ENCODE results near the gene XG.
A peak's percentile ranks its signal among the peaks of the same experiment; 100 is the strongest.

Gene XG

DNA sequence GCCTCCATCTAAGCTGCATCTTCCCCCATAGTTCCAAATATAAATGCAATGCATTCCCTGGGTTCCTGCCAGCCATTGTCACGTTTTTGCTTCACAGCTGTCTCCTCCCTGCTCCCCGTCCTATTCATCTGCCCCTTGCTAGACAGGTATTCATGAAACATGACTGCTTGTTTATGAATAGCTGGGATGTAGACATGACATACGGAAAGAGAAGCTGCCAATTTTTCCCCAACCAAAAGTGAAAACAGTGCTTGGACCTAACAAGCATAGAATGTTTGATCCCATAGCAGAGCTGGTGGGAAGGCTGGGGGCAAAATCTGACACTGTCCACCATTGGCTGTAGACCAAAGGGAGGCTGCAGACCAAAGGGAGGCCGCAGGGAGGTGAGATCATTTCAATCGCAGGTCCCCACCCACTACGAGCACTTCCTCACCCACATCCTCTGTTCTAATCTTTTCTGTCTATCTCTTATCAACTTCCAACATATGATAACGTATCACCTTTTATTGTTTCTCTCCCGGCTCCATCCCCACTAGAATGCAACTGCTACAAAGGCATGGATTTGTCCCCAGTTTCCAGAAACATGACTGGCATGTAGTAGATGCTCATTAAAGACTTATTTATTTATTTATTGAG, 68.4 kb downstream of the XG start:
- DNase-seq (ENCODE audit: low spot score): no peak

DNA sequence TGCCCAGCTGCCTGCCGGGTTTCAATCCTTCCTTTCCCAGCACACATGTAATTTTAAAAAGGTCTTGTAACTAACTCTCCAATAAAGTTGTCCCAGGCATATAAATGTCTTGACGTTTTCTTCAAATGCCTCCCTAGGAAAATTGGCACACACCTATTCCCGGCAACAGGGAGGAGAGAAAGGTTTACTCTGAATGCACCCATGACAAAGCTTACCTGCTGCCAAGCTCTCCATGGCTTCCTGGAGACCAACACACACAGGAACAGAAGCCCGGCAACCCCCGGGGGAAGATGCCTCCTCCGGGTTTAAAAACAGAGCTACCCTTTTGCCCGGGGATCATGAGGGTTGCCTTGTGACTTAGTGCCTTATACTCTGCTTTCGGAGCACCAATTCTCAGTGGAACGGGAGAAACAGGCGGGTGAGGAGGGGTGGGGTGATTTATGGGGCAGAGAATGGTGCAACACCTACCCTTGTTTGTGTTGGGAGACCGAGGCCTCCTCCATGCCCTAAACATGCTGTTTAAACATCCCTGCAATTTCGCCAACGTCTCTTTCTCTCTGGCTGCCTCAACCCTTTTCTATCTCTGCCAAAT, 72.1 kb downstream of the XG start:
- no peak for DNase-seq (ENCODE audit: low spot score)

DNA sequence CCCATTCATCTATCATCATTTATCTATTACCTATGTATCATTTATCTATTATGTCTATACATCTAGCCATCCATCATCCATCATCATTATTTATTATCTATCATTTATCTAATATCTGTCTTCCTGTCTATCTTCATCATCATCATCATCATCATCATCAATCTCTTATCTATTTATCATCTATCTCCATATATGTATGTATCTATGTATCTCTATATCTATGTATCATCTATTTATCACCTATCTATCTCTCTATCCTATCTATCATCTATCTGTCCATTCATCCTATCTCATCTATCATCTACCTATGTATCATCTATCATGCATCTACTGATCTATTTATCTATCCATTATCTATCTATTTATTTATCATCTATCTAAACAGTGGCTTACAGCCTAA, 73.0 kb downstream of the XG start:
- DNase-seq (ENCODE audit: low spot score): no peak

DNA sequence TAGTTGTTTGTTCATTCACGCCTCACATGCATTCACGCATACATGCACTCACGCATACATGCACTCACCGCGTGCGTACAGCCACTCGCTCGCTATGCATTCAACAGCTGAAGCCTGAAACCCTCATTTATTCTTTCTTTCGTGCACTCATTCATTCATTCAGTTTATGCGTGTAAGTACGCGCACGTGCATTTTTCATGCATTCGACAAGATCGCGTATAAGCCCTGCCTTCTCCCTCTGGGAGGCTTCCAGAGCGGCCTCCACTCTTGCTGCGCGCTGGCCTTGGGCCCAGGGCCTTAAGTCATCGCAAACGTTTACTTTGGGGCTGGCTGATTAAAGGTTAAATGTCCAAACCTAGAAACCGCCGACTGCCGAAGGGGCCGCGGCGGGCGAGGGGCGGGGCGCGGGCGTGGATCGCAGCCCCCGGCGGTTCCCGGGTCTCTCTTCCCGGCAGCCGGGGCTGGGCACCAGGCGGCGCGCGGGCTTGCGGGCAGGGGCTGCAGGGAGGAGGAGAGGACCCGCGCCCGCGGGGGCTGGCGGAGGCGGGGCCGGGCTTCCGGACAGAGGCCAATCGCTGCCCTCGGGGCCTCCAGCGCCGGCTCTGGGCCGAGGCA, 76.6 kb downstream of the XG start, which contains the start of gene GYG2:
Gene GYG2, plus strand, starts transcription at position 587 of the 615 bp plus-strand sequence. CDS start 1,259 bp downstream, outside the sequence.
- peak; percentile 62 for DNase-seq (ENCODE audit: low spot score)

DNA sequence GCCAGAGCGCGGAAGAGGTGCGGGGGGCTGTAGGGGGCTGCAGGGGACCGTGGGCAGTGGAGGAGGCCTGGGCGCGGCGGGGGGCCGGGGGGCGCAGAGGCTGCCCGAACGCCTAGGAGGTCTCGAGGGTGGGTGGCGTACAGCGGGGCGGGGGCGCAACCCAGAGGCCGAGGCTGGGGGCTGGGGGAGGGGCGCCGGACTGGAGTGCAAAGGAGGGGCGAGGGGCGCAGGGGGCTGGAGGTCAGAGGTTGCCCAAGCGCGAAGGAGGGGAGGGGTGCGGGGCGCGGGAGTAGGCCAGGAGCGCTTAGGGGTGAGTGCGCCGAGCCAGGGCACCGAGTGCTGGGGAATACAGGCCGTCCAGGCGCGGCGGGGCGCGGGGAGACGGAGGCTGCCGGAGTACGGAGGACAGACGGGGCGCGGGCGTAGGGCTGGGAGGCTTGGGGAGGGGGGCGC, 77.1 kb downstream of the XG start:
- no peak for DNase-seq (ENCODE audit: low spot score)

DNA sequence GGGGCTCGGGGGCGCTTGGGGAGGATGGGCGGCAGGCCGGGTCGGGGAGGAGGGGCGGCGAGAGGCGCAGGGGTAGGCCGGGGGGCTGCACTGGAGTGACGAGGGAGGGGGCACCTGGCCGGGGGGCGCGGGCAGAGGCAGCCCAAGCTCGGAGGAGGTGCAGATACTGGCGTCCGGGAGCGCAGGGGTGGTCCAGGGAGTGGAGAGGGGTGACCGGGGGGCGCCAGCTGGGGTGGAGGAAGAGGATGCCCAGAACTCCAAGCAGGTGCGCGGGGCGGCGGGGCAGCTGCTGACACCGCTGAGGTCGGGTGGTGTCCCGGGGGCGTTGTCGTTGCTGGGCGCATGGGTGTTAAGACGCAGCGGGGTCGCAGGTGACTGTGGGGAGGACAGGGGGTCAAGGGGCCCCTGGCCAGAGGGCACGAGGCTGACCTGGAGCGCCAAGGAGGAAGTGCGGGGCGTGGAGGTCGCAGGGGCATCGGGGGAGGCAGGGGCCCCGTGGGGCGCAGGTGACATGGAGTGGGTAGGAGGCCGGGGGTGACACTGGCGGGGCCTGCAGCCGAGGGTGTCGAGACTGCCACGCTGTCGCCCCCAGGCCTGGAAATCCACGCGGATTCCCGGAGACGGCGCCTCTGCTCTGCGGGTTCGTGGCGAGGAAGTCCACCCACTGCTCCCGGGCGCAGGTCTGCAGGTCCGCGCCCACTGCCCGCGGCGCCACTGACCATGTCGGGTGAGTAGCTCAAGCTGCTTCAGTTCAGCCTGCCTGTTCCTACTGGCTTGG, 77.8 kb downstream of the XG start:
- no peak for DNase-seq (ENCODE audit: low spot score)

DNA sequence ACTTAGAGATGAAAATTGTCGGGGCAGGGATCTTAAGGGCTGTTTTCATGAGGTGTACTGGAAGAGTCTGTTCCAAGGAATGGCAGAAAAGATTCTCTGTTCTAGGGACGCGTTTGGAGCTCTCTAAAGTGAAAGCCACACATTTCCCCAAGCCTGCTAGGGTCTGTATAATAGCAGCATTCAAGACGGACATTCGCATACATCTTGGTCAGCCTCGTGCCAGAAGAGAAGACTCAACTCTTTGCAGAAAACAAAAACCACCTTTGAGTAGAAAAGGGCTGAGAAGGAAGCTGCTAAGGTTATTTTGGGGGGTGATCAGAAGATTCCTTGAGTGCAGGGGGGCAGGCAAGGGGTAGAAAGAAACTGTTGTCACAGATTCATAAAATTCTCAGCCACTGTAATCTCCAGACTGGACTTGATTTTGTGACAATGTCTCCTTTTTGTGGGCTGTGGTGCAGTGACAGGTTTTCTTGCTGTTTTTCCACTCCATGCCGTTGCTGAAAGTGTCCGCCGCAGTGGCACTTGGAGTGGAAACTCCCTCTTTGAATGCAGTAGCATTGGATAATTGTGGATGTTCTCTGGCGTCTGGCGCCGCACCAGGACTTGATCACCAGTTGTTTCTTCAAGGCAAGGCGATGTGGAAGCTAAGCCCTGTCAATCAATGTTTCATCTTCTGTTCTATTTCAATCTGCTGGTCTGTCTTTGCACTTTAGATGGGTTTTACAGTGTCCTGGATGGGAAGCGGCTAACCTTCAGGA, 79.8 kb downstream of the XG start:
- DNase-seq (ENCODE audit: low spot score): no peak

DNA sequence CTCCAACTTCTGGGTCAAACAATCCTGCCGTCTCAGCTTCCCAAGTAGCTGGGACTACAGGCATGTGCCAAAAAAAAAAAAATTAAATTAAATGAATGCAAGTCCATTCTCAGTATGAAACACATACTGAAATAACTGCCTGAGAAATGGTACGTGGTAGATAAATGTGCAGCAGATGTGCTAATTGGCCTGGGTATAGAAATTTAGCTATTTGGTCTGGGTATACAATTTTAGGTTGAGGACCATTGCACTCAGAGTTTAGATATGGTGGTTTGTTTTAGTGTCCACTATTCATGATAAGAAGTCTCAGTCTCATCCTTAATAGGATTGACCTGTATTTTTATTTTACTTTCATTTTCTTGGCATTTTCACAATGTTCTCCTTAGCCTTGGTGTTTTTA, 86.1 kb downstream of the XG start:
- no peak for DNase-seq (ENCODE audit: low spot score)

DNA sequence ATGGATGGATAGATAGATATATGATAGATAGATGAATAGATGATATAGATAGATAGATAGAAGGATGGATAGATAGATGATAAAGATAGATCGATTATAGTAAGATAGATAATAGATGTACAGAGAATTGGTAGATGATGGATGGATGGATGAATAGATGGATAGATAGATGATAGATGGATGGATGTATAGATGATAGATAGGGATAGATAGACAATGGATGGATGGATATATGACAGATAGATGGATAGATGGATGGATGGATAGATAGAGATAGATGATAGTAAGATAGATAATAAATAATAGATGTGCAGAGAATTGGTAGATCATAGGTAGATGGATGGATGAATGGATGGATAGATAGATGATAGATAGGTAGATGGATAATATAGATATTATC, 89.1 kb downstream of the XG start:
- no peak for DNase-seq (ENCODE audit: low spot score)

DNA sequence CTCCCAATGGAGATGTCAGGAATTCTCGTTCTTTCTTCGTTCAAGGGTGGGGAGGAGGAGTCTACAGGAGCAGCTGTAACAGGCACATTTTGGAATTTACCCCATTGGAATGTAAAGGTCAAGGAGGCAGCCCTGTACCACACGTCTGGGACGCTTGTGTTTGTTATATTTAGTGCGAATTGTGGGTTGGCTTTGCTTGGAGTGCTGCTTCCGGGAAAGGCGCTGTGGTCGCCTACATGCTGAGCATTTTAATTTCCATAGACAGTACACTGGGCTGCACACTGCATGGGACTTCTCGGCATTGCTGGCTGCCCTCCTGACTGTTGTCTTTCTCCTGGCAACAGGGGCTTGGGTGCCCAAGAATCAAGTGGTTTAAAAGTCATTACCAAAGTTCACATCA, 89.7 kb downstream of the XG start:
- DNase-seq (ENCODE audit: low spot score): no peak

DNA sequence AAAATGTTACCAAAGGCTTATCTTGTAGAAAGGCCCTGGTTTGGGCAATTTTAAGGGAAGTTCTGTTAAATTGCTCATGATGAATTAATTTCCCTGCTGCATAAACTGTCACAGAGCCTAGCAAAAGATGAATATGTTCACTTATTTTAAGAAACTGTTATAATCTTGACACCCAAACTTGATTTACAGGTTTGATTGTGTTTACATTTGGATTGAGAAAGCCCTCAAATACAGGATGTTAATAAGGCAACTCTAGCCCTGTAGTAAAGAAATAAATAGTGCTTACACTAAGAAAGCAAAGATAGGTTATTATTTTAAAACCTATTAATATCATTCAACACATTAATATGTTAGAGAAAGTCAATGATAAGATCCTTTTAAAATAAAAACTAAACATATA, 95.2 kb downstream of the XG start:
- DNase-seq (ENCODE audit: low spot score): no peak

DNA sequence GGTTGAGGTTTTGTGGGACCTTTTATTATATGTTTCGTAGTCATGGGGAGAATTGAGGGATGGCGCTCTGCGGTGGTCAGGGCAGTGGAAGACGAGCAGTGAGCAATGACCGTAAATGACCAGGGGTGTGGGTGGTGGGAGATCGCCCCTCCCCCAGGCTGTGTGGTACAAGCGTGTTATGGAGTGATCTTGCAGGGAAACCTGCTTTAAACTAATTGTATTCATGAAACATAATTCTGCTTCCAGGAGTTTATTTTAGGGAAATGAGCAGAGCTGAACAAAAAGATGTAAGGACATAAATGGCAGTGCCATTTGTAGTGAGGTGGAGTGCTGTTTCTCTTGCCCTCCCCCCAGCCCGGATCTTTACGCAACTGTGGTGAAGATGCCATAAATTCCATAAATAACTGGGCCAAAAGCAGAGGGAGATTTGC, 97.0 kb downstream of the XG start:
- DNase-seq (ENCODE audit: low spot score): no peak

DNA sequence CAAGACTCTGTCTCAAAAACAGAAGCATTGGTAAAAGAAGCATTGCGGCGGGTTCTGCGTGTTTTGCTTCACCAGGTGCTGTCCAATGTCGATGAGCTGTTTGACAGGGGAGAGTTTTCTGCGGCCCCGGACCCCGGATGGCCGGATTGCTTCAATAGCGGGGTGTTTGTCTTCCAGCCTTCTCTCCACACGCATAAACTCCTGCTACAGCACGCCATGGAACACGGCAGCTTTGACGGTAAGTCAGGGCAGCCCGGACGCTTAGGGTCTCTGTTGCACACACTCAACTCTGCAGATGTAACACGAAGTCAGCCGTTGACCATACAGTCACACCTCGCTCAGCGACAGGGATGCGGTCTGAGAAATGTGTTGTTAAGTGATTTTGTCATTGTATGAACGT, 103.1 kb downstream of the XG start:
- no peak for DNase-seq (ENCODE audit: low spot score)

DNA sequence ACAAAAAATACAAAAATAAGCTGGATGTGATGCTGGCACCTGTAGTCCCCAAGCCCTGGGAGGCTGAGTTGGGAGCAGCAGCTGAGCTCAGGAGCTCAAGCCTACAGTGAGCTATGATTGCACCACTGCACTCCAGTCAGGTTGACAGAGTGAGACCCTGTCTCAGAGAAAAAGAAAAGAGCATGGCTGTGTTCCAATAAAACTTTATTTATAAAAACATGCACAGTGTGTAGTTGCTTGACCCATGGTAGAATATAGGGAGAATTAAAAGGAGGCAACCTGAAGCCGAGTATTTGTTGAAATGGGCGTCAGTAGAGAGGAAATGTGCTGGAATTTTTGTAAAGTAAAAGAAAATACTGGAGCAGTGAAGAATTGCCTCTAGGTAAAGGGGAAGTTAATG, 103.9 kb downstream of the XG start:
- DNase-seq (ENCODE audit: low spot score): no peak

DNA sequence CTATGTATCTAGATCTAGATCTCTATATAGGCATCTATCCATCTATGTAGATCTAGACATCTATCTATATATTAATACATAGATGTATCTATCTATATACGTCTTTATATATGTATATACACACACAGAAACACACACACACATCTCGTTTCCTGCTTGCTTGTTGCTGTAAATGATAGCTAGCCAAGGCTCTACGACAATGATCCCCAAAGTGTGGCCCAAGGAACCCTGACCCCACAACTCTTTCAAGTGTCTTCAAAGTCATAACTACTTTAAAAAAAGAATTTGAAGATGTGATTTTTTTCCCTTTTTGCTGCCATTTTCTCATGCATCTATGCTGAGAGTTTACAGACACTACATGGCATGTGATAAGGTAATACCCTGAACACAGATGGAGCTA, 105.7 kb downstream of the XG start:
- DNase-seq (ENCODE audit: low spot score): no peak

DNA sequence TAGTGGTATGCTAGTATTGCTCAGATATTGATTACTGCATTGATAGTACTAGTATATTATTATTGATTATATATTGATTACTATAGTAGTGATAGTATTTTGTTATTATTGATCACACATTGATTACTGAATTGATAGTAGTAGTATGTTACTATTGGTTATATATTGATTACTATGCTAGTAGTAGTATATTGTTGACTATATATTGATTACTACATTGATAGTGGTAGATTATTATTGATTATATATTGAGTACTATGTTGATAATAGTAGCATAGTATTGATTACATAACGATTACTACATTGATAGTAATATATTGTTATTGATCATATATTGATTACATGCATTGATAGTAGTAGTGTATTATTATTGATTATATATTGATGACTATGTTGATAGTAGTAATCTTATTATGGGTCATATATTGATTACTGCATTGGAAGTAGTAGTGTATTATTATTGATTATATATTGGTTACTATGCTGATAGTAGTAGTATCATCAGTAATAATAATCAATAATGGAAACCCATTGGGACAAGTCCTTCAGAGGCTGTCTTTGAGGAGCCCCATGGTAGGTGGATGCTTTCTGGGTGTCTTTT, 107.5 kb downstream of the XG start:
- DNase-seq (ENCODE audit: low spot score): no peak

DNA sequence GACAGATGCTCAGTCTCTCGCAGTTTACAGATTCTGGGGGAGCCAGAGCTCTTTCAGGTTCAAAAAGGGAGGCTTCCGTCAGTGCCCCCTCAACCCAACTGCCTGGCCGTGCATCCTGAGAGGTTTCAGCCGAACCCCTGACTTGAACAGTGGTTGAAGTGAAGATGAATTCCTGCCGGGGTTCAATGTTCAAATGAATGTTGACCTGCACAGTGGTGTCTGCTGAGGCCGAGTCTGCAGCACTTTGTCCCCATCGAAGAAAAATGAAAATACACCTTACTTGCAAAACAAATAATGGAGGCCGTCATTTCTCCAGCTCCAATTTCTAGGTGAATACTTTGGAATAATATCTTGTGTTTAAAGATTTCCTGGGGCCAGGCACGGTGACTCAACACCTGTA, 110.6 kb downstream of the XG start:
- DNase-seq (ENCODE audit: low spot score): no peak

DNA sequence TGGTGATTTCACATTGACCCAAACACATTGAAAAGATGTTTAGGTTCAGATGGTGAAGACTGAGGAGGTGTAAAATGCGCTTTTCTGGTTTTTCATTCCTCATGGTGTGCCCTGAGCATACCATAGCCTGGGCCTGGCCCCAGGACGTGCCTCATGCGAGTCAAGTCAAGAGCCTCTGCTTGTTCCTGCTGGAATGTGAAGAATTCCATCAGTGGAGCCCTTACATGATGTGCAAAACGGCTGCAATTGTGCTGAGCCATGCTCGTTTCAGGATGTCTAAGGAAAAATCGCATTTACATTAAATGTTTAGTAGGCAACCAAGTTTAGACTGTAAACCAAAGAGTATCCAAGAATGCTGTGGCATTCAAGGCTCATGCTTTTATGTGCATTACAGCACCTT, 111.8 kb downstream of the XG start:
- DNase-seq (ENCODE audit: low spot score): no peak
